H9 (cell line): ENCODE results near the gene SLIT1. TPM values are rescaled to one million over a fixed set of nuclear protein-coding genes. Genes with fewer than 3 reads are reported as not detected.

ENCODE experiments used
- DNase-seq: peaks from one replicate; pipeline ENCODE4 v3.0.0-alpha.2; 2017
- H2AFZ ChIP-seq: one replicate; pipeline ENCODE4 v1.6.1; 2013; ENCODE audit warnings: mild to moderate bottlenecking, low read length, control low read depth, moderate library complexity
- H2AK5ac ChIP-seq: 2 replicates; pipeline ENCODE4 v1.6.1; 2013; ENCODE audit warnings: low read length, control low read depth, mixed read lengths; ENCODE audit not compliant: insufficient read length
- H2BK120ac ChIP-seq: one replicate; pipeline ENCODE4 v1.6.1; 2013; ENCODE audit warnings: low read depth, mild to moderate bottlenecking, low read length, control low read depth, inconsistent platforms; ENCODE audit not compliant: poor library complexity, severe bottlenecking
- H2BK12ac ChIP-seq: 2 replicates; pipeline ENCODE4 v1.6.1; 2013; ENCODE audit warnings: low read length, control low read depth, mixed read lengths, low read depth; ENCODE audit not compliant: insufficient read length
- H2BK15ac ChIP-seq: 2 replicates; pipeline ENCODE4 v1.6.1; 2013; ENCODE audit warnings: low read depth, low read length, control low read depth
- H2BK20ac ChIP-seq: one replicate; pipeline ENCODE4 v1.6.1; 2013; ENCODE audit warnings: low read depth, mild to moderate bottlenecking, low read length, control low read depth, inconsistent platforms; ENCODE audit not compliant: poor library complexity, severe bottlenecking
- H2BK5ac ChIP-seq: 2 replicates; pipeline ENCODE4 v1.6.1; 2013; ENCODE audit warnings: low read length, control low read depth, mixed read lengths; ENCODE audit not compliant: insufficient read length
- H3K14ac ChIP-seq: 2 replicates; pipeline ENCODE4 v1.6.1; 2013; ENCODE audit warnings: low read length, control low read depth; ENCODE audit not compliant: insufficient read depth
- H3K18ac ChIP-seq: 2 replicates; pipeline ENCODE4 v1.6.1; 2013; ENCODE audit warnings: low read depth, mild to moderate bottlenecking, mixed read lengths, low read length, control low read depth; ENCODE audit not compliant: insufficient read length
- H3K23ac ChIP-seq: 2 replicates; pipeline ENCODE4 v1.6.1; 2013; ENCODE audit warnings: low read length, control low read depth, mixed read lengths, low read depth; ENCODE audit not compliant: insufficient read length
- H3K23me2 ChIP-seq: 2 replicates; pipeline ENCODE4 v1.6.1; 2013; ENCODE audit warnings: low read depth, mild to moderate bottlenecking, mixed read lengths, low read length, control low read depth; ENCODE audit not compliant: insufficient read length, poor library complexity, severe bottlenecking
- H3K27ac ChIP-seq: 2 replicates; pipeline ENCODE4 v1.5.1; 2013; ENCODE audit warnings: low read length, control low read depth, mixed read lengths, low read depth; ENCODE audit not compliant: insufficient read length
- H3K27me3 ChIP-seq: 2 replicates; pipeline ENCODE4 v1.6.1; 2013; ENCODE audit warnings: low read length, control low read depth, inconsistent platforms; ENCODE audit not compliant: insufficient read depth
- H3K4ac ChIP-seq: 2 replicates; pipeline ENCODE4 v1.6.1; 2013; ENCODE audit warnings: low read depth, mild to moderate bottlenecking, control low read depth, inconsistent platforms, low read length, moderate library complexity
- H3K4me1 ChIP-seq: 2 replicates; pipeline ENCODE4 v1.6.1; 2013; ENCODE audit warnings: low read length, control low read depth, inconsistent platforms; ENCODE audit not compliant: insufficient read depth
- H3K4me2 ChIP-seq: 2 replicates; pipeline ENCODE4 v1.6.1; 2013; ENCODE audit warnings: low read length, control low read depth, mixed read lengths; ENCODE audit not compliant: insufficient read length, insufficient read depth
- H3K56ac ChIP-seq: 2 replicates; pipeline ENCODE4 v1.6.1; 2013; ENCODE audit warnings: low read depth, mild to moderate bottlenecking, mixed read lengths, low read length, control low read depth; ENCODE audit not compliant: insufficient read length
- H3K79me1 ChIP-seq: 2 replicates; pipeline ENCODE4 v1.6.1; 2013; ENCODE audit warnings: low read depth, mild to moderate bottlenecking, moderate library complexity, low read length, control low read depth, inconsistent platforms; ENCODE audit not compliant: insufficient read depth, poor library complexity, severe bottlenecking
- H3K79me2 ChIP-seq: 2 replicates; pipeline ENCODE4 v1.6.1; 2013; ENCODE audit warnings: low read length, control low read depth, inconsistent platforms; ENCODE audit not compliant: insufficient read depth
- H3K9ac ChIP-seq: 2 replicates; pipeline ENCODE4 v1.6.1; 2013; ENCODE audit warnings: low read length, control low read depth, mixed read lengths; ENCODE audit not compliant: insufficient read length; ENCODE audit errors: extremely low read depth
- H3K9me3 ChIP-seq: one replicate; pipeline ENCODE4 v1.6.1; 2013; ENCODE audit warnings: low read depth, low read length, inconsistent platforms; ENCODE audit not compliant: control insufficient read depth
- H3T11ph ChIP-seq: one replicate; pipeline ENCODE4 v1.6.1; 2013; ENCODE audit warnings: mild to moderate bottlenecking, low read length, control low read depth, inconsistent platforms
- H4K20me1 ChIP-seq: one replicate; pipeline ENCODE4 v1.6.1; 2013; ENCODE audit not compliant: control insufficient read depth, insufficient read length, insufficient read depth
- H4K5ac ChIP-seq: 2 replicates; pipeline ENCODE4 v1.6.1; 2013; ENCODE audit warnings: low read depth, mild to moderate bottlenecking, mixed read lengths, low read length, control low read depth; ENCODE audit not compliant: insufficient read length
- H4K8ac ChIP-seq: replicated peaks from 2 replicates; pipeline ENCODE4 v1.6.1; 2013; ENCODE audit warnings: low read length, control low read depth, mixed read lengths, low read depth; ENCODE audit not compliant: insufficient read length
- H4K91ac ChIP-seq: 2 replicates; pipeline ENCODE4 v1.6.1; 2013; ENCODE audit warnings: low read depth, mild to moderate bottlenecking, moderate library complexity, mixed read lengths, low read length, control low read depth; ENCODE audit not compliant: insufficient read length
- H3K27ac Mint-ChIP-seq, 3 experiments: 2 replicates in 2 of 3; 3 replicates in 1 of 3; pipeline ENCODE4 v1.8.0; 2020 to 2021; ENCODE audit warnings: mixed read lengths in 3 of 3, mild to moderate bottlenecking in 1 of 3, moderate library complexity in 1 of 3
- H3K27me3 Mint-ChIP-seq: 2 replicates; pipeline ENCODE4 v1.8.0; 2021; ENCODE audit warnings: low read depth, mild to moderate bottlenecking, moderate library complexity, mixed read lengths
- H3K36me3 Mint-ChIP-seq, 3 experiments: 2 replicates in 2 of 3; 3 replicates in 1 of 3; pipeline ENCODE4 v1.8.0; 2020 to 2021; ENCODE audit warnings: low read depth in 3 of 3, mixed read lengths in 3 of 3; ENCODE audit not compliant: insufficient read depth in 1 of 3
- H3K4me1 Mint-ChIP-seq, 2 experiments: 2 replicates each; pipeline ENCODE4 v1.8.0; 2020; ENCODE audit warnings: mixed read lengths in 2 of 2
- H3K4me3 Mint-ChIP-seq, 2 experiments: 2 replicates in 1 of 2; 3 replicates in 1 of 2; pipeline ENCODE4 v1.8.0; 2020 to 2021; ENCODE audit warnings: mild to moderate bottlenecking in 2 of 2, mixed read lengths in 2 of 2, moderate library complexity in 1 of 2
- H3K9me3 Mint-ChIP-seq, 2 experiments: 2 replicates in 1 of 2; 3 replicates in 1 of 2; pipeline ENCODE4 v1.8.0; 2020; ENCODE audit warnings: mild to moderate bottlenecking in 2 of 2, mixed read lengths in 2 of 2, moderate library complexity in 1 of 2
- WGBS: extraction: QIAGEN DNeasy Blood & Tissue Kit; methylation state at CpG from one replicate; pipeline ENCODE4 v1.1.7; 2013; ENCODE audit warnings: missing lambda C conversion rate, low lambda C conversion rate, mixed read lengths; ENCODE audit not compliant: insufficient read length; ENCODE audit errors: extremely low coverage; 5-methylcytosine and 5-hydroxymethylcytosine counted together
- total RNA-seq: library from RNA; stranded (reverse); gene quantifications from 2 replicates; pipeline ENCODE4 v1.2.1, GENCODE V29; 2021
- TF ChIP-seq, protein P1 (sequence below): fragments of 200-600 bp; sonication (generic); conservative IDR thresholded peaks from 3 replicates; pipeline ENCODE4 v1.8.0; 2021; ENCODE audit warnings: antibody characterized with exemption, mild to moderate bottlenecking

SLIT1 gene
- total RNA-seq, 1 experiment from 2014 or later: 0.57 TPM

DNA sequence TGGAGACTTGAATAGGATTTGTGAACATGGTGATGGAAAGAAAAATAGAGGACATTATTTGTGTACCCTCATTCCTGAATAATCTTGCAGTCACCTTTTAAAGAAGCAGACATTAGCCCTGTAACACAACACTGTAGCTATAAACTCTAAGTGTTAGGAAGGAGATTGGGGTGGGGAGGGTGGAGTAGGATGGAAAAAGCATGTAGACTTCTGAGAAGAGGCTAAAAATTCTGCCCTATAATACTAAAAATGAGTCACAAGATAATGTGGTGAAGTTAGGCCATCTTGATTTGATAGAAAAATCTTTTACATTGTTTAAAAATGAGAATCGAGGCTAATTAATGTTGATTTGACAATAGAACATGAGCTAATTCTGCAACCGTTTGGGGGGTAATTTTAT, 224.9 kb downstream of the SLIT1 start:
- no peak overlapping the region for H3K14ac ChIP-seq
- H3K79me1 ChIP-seq: no peaks in the 10 kb centered on the region
- DNase-seq: no peak
- no peak overlapping the region for H2BK12ac ChIP-seq
- H3K27me3 ChIP-seq: no peaks in the 10 kb centered on the region
- H3K56ac ChIP-seq: no peak overlapping the region
- H3K27me3 Mint-ChIP-seq: no peaks in the 10 kb centered on the region
- H4K20me1 ChIP-seq: no peaks in the 10 kb centered on the region
- H2BK5ac ChIP-seq: no peak overlapping the region
- H3K4ac ChIP-seq: no peak overlapping the region
- no peak overlapping the region; a peak in 1 of 7 replicates for H3K27ac Mint-ChIP-seq
- no peaks in the 10 kb centered on the region for H3K9me3 Mint-ChIP-seq
- H3K4me1 ChIP-seq: no peaks in the 10 kb centered on the region
- H3K23ac ChIP-seq: no peak overlapping the region
- no peak overlapping the region for H2AFZ ChIP-seq
- TF ChIP-seq, protein P1, sequence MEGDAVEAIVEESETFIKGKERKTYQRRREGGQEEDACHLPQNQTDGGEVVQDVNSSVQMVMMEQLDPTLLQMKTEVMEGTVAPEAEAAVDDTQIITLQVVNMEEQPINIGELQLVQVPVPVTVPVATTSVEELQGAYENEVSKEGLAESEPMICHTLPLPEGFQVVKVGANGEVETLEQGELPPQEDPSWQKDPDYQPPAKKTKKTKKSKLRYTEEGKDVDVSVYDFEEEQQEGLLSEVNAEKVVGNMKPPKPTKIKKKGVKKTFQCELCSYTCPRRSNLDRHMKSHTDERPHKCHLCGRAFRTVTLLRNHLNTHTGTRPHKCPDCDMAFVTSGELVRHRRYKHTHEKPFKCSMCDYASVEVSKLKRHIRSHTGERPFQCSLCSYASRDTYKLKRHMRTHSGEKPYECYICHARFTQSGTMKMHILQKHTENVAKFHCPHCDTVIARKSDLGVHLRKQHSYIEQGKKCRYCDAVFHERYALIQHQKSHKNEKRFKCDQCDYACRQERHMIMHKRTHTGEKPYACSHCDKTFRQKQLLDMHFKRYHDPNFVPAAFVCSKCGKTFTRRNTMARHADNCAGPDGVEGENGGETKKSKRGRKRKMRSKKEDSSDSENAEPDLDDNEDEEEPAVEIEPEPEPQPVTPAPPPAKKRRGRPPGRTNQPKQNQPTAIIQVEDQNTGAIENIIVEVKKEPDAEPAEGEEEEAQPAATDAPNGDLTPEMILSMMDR: no peak
- H3K9me3 ChIP-seq: no peaks in the 10 kb centered on the region
- H3K79me2 ChIP-seq: no peaks in the 10 kb centered on the region
- H4K91ac ChIP-seq: no peak overlapping the region
- no peak overlapping the region for H4K8ac ChIP-seq
- no peak overlapping the region for H2BK120ac ChIP-seq
- no peaks in the 10 kb centered on the region for H3K23me2 ChIP-seq
- H3T11ph ChIP-seq: no peak overlapping the region
- H4K5ac ChIP-seq: no peak overlapping the region
- H3K18ac ChIP-seq: no peak overlapping the region
- no CpG with 5 or more reads among the region's 2 CpGs for WGBS
- peaks cover 0 to 7% (median under 1%) of the 10 kb centered on the region in 3 experiments; a peak in 5 of 7 replicates for H3K36me3 Mint-ChIP-seq
- no peak overlapping the region for H3K4me2 ChIP-seq
- no peak overlapping the region for H3K9ac ChIP-seq
- H2AK5ac ChIP-seq: no peak overlapping the region
- H3K4me1 Mint-ChIP-seq: no peaks in the 10 kb centered on the region
- H2BK20ac ChIP-seq: no peak overlapping the region
- no peak overlapping the region for H2BK15ac ChIP-seq
- H3K4me3 Mint-ChIP-seq: no peak overlapping the region
- no peak overlapping the region for H3K27ac ChIP-seq
